HCT116 (cell line): ENCODE data around the gene NRCAM. TPM values are rescaled to one million over a fixed set of nuclear protein-coding genes. Genes with fewer than 3 reads are reported as not detected.

Experiments used
- ATAC-seq: fragments of 200-7000 bp; cut with Tn5 transposase; 2 replicates; pipeline ENCODE4 v1.9.1; 2020; ENCODE audit warnings: mild to moderate bottlenecking, moderate library complexity
- BruUV-seq: library from RNA; stranded (reverse); fragments of 400-500 nt; replicated peaks from 2 replicates; lab custom pipeline; 2021; lab: Mats Ljungman, UMichigan
- CTCF ChIA-PET: fragments of 300-600 bp; sonication (Branson Sonifier 250); formaldehyde crosslinking; loops from one replicate; lab custom pipeline; 2021; ENCODE audit warnings: antibody characterized with exemption; lab: Charles Lee
- POLR2A ChIA-PET: fragments of 300-600, 350-600 bp; sonication (Branson Sonifier 250); formaldehyde crosslinking; loops from one replicate; lab custom pipeline; 2021; ENCODE audit warnings: antibody characterized with exemption; lab: Charles Lee
- RAD21 ChIA-PET, 2 experiments: fragments of 300-600 bp; sonication (Branson Sonifier 250); formaldehyde crosslinking; loops; one replicate each; lab custom pipeline; 2023; ENCODE audit warnings: low total read pairs in 2 of 2; ENCODE audit not compliant: uncharacterized antibody in 2 of 2, unreplicated experiment in 2 of 2, low non-redundant PET in 1 of 2; lab: Charles Lee
- DNase-seq: peaks from one replicate; pipeline ENCODE4 v3.0.0-alpha.2; 2010; ENCODE audit warnings: low read depth, low spot score
- H2AFZ ChIP-seq: fragments of 200-600 bp; shearing (Covaris generic), sonication (generic); 2 replicates; pipeline ENCODE4 v1.6.1; 2017; ENCODE audit warnings: low read depth, mixed run types, mixed read lengths, antibody characterized with exemption, low read length; ENCODE audit not compliant: poor library complexity, severe bottlenecking
- H3K27ac ChIP-seq: 2 replicates; pipeline ENCODE4 v1.5.1; 2012; ENCODE audit warnings: low read depth, low read length
- H3K27me3 ChIP-seq: fragments of 200-600 bp; sonication (generic); 2 replicates; pipeline ENCODE4 v1.6.1; 2016; ENCODE audit warnings: mixed run types, low read length, mixed read lengths; ENCODE audit not compliant: insufficient read depth
- H3K36me3 ChIP-seq, 2 experiments: fragments of 200-500 bp in 1 of 2; fragments of 200-600 bp in 1 of 2; sonication (Bioruptor generic) in 1 of 2; sonication (generic) in 1 of 2; 2 replicates each; pipeline versions ENCODE4 v1.5.1 to v1.6.1; 2014 to 2016; ENCODE audit warnings: low read length in 2 of 2, inconsistent platforms in 1 of 2, mixed read lengths in 1 of 2, mixed run types in 1 of 2; ENCODE audit not compliant: insufficient read depth in 2 of 2, control insufficient read depth in 1 of 2
- H3K4me1 ChIP-seq, 2 experiments: fragments of 200-600 bp in 1 of 2; sonication (generic) in 1 of 2; 2 replicates each; pipeline versions ENCODE4 v1.5.1 to v1.6.1; 2012 to 2017; ENCODE audit warnings: low read length in 2 of 2, inconsistent platforms in 1 of 2, mild to moderate bottlenecking in 1 of 2, mixed read lengths in 1 of 2, mixed run types in 1 of 2, moderate library complexity in 1 of 2; ENCODE audit not compliant: insufficient read depth in 2 of 2, control insufficient read depth in 1 of 2
- H3K4me2 ChIP-seq: fragments of 200-600 bp; sonication (generic); 2 replicates; pipeline ENCODE4 v1.6.1; 2017; ENCODE audit warnings: mixed run types, low read length, mixed read lengths
- H3K4me3 ChIP-seq, 2 experiments: fragments of 200-600 bp in 1 of 2; sonication (generic) in 1 of 2; replicated peaks in 1 of 2; 2 replicates each; pipeline ENCODE4 v1.5.1; 2011 to 2016; ENCODE audit warnings: low read length in 2 of 2, control low read depth in 1 of 2, low read depth in 1 of 2, mild to moderate bottlenecking in 1 of 2, mixed read lengths in 1 of 2, mixed run types in 1 of 2
- H3K79me2 ChIP-seq: fragments of 200-600 bp; sonication (generic); 2 replicates; pipeline ENCODE4 v1.6.1; 2017; ENCODE audit warnings: mild to moderate bottlenecking, mixed run types, low read length, moderate library complexity, mixed read lengths; ENCODE audit not compliant: insufficient read depth
- H3K9ac ChIP-seq: fragments of 200-600 bp; sonication (generic); 2 replicates; pipeline ENCODE4 v1.6.1; 2016; ENCODE audit warnings: low read length, mixed read lengths
- H3K9me2 ChIP-seq: fragments of 200-600 bp; sonication (generic), shearing (Covaris generic); 2 replicates; pipeline ENCODE4 v1.6.1; 2017; ENCODE audit warnings: mixed run types, mild to moderate bottlenecking, moderate library complexity; ENCODE audit not compliant: insufficient read depth
- H3K9me3 ChIP-seq, 2 experiments: fragments of 200-500 bp in 1 of 2; fragments of 200-600 bp in 1 of 2; sonication (Bioruptor generic) in 1 of 2; sonication (generic) in 1 of 2; 2 replicates each; pipeline ENCODE4 v1.6.1; 2014 to 2017; ENCODE audit warnings: low read length in 2 of 2, mixed read lengths in 2 of 2, inconsistent platforms in 1 of 2, low read depth in 1 of 2, mild to moderate bottlenecking in 1 of 2, mixed run types in 1 of 2, moderate library complexity in 1 of 2; ENCODE audit not compliant: control insufficient read depth in 1 of 2, insufficient read depth in 1 of 2
- H4K20me1 ChIP-seq: fragments of 200-600 bp; sonication (generic), shearing (Covaris generic); 2 replicates; pipeline ENCODE4 v1.6.1; 2017; ENCODE audit warnings: mixed run types, mild to moderate bottlenecking, moderate library complexity; ENCODE audit not compliant: insufficient read depth
- CBX3 ChIP-seq: IDR thresholded peaks from 2 replicates; pipeline ENCODE4 v1.6.1; 2012; ENCODE audit warnings: low read depth
- CTCF ChIP-seq, 3 experiments: fragments of 200-600 bp in 1 of 3; sonication (generic) in 1 of 3; IDR thresholded peaks in 2 of 3; conservative IDR thresholded peaks in 1 of 3; 2 replicates each; pipeline ENCODE4 v1.5.1; 2012 to 2017; ENCODE audit warnings: low read depth in 2 of 3, low read length in 2 of 3, antibody characterized with exemption in 1 of 3, borderline replicate concordance in 1 of 3, control low read depth in 1 of 3, mild to moderate bottlenecking in 1 of 3, mixed read lengths in 1 of 3, mixed run types in 1 of 3, moderate library complexity in 1 of 3; ENCODE audit not compliant: insufficient read depth in 1 of 3
- ELF1 ChIP-seq: IDR thresholded peaks from 2 replicates; pipeline ENCODE4 v1.6.1; 2012; ENCODE audit warnings: low read depth, borderline replicate concordance
- EZH2phosphoT487 ChIP-seq: fragments of 200-600 bp; IDR thresholded peaks from 2 replicates; pipeline ENCODE4 v1.6.1; 2018; ENCODE audit warnings: antibody characterized with exemption, borderline replicate concordance
- POLR2A ChIP-seq: IDR thresholded peaks from 2 replicates; pipeline ENCODE4 v1.7.0; 2011; ENCODE audit warnings: borderline replicate concordance; ENCODE audit not compliant: insufficient read depth, insufficient read length; ENCODE audit errors: extremely low read depth
- RAD21 ChIP-seq: IDR thresholded peaks from 2 replicates; pipeline ENCODE4 v1.6.1; 2012; ENCODE audit warnings: low read depth, mild to moderate bottlenecking
- SP1 ChIP-seq: IDR thresholded peaks from 2 replicates; pipeline ENCODE4 v1.6.1; 2012; ENCODE audit warnings: low read depth
- SRF ChIP-seq: IDR thresholded peaks from 2 replicates; pipeline ENCODE4 v1.6.1; 2012; ENCODE audit warnings: low read depth
- TCF7L2 ChIP-seq: IDR thresholded peaks from 2 replicates; pipeline ENCODE4 v1.7.0; 2011; ENCODE audit warnings: borderline replicate concordance, inconsistent platforms; ENCODE audit not compliant: insufficient read depth, insufficient read length; ENCODE audit errors: extremely low read depth
- ZFX ChIP-seq: fragments of 450-650 bp; IDR thresholded peaks from 2 replicates; pipeline ENCODE4 v1.6.1; 2017
- ZNF274 ChIP-seq: fragments of 200-500 bp; sonication (Bioruptor generic); IDR thresholded peaks from 2 replicates; pipeline ENCODE4 v1.6.1; 2014; ENCODE audit warnings: mild to moderate bottlenecking, low read depth, low read length, inconsistent platforms
- intact Hi-C: fragments of 100-400 bp; cut with micrococcal nuclease; formaldehyde crosslinking; loops from 2 replicates; pipeline ENCODE4 v1.10.0; 2022
- total RNA-seq: library from RNA; stranded (reverse); gene quantifications from one replicate; pipeline ENCODE4 v1.2.1, GENCODE V29; 2021; ENCODE audit not compliant: unreplicated experiment

The NRCAM gene
- total RNA-seq, 1 experiment from 2014 or later, result 0.15 TPM

- Histone ChIP-seq H3K4me3 (no peak overlapping the region), H3K36me3 (no peaks in the 10 kb centered on the region), H3K9ac (no peak overlapping the region), H2AFZ (no peak overlapping the region), H3K9me2 (no peaks in the 10 kb centered on the region), H4K20me1 (no peaks in the 10 kb centered on the region), H3K79me2 (no peaks in the 10 kb centered on the region), H3K27ac (no peak overlapping the region), H3K4me2 (no peak overlapping the region), H3K9me3 (no peaks in the 10 kb centered on the region), H3K27me3 (no peaks in the 10 kb centered on the region), H3K4me1 (no peaks in the 10 kb centered on the region)
- DNase-seq, result no peak
- ChIA-PET POLR2A (no interaction called here), CTCF (interaction anchor here (2.3 kb wide), 1 partner anchor 8 kb away, joined by 7 read pairs; no protein-coding TSS in a partner anchor), RAD21 (no interaction called here)
- TF ChIP-seq SRF, result no peak
- no peak for TF ChIP-seq CTCF (IDR thresholded peaks at IDR 0.05 in 2 of 3, conservative IDR thresholded peaks at IDR 0.05 in 1 of 3; ENCODE audit: borderline replicate concordance in 1 of 3, insufficient read depth in 1 of 3, low read depth in 2 of 3, low read length in 2 of 3)
- TF ChIP-seq RAD21, result no peak
- intact Hi-C loops, result no loop called here
- no peak for ATAC-seq
- no TSS peak for BruUV-seq
Observed at GRCh38 chr7:108488768-108489538, 32.7 kb upstream of the NRCAM start.

GRCh38 chr7:108487646-108488045 lies 31.4 kb upstream of the NRCAM start:
- Histone ChIP-seq H3K27ac (no peak overlapping the region), H3K36me3 (no peaks in the 10 kb centered on the region), H3K27me3 (no peaks in the 10 kb centered on the region), H4K20me1 (no peaks in the 10 kb centered on the region), H3K4me1 (no peaks in the 10 kb centered on the region), H3K4me3 (no peak overlapping the region), H3K9me3 (no peaks in the 10 kb centered on the region), H3K4me2 (no peak overlapping the region), H3K79me2 (no peaks in the 10 kb centered on the region), H3K9me2 (no peaks in the 10 kb centered on the region), H2AFZ (no peak overlapping the region), H3K9ac (no peak overlapping the region)
- POLR2A ChIA-PET, result no interaction called here
- intact Hi-C loops, result no loop called here
- ATAC-seq, result no peak
- CTCF ChIA-PET, result interaction anchor here (2.3 kb wide), 1 partner anchor 9 kb away, joined by 7 read pairs; no protein-coding TSS in a partner anchor
- TF ChIP-seq ZFX, result no peak
- no peak for TF ChIP-seq TCF7L2
- TF ChIP-seq POLR2A, result no peak
- TF ChIP-seq ZNF274, result no peak
- no peak for TF ChIP-seq SRF
- no peak for TF ChIP-seq SP1
- TF ChIP-seq EZH2phosphoT487, result no peak
- TF ChIP-seq CBX3, result no peak
- TF ChIP-seq ELF1, result no peak
- RAD21 ChIA-PET, result no interaction called here
- DNase-seq, result no peak
- BruUV-seq, result no TSS peak
